Posterior vena cava (tissue), 2 donors: ENCODE measurements around the gene CCT6A. TPM values are rescaled to one million over a fixed set of nuclear protein-coding genes. Genes with fewer than 3 reads are reported as not detected.
"Not testable (repeated sequence)": the region's sequence is repeated elsewhere in the genome, so short reads cannot be mapped to it uniquely, and the experiment has no call there.

Experiments used
- DNase-seq: peaks from one replicate; pipeline ENCODE4 v3.0.0-alpha.2; 2020; ENCODE audit warnings: low spot score
- intact Hi-C, 2 donors: fragments of 100-400 bp; cut with DNase I; formaldehyde crosslinking; loops; one replicate each; pipeline versions ENCODE4 v1.14.1 to v1.14.2; 2022 to 2023
- long read RNA-seq, 2 donors: library from polyadenylated mRNA; unstranded; transcript quantifications; one replicate each; pipeline ENCODE4 v2.0.0, GENCODE V29; 2020 to 2021
- total RNA-seq, 2 donors: library from RNA; stranded (reverse); fragmentation: NEBNext Ultra II Directional; extraction: Animal tissue kit (Norgen Biotek cat#: 25700); gene quantifications; one replicate each; pipeline ENCODE4 v1.2.1, GENCODE V29; 2021
- donor health status: DM: yes; HTN: yes; CAD: no.
- donor health status: DM: yes; HTN: yes; CAD: no.

Gene CCT6A, protein sequence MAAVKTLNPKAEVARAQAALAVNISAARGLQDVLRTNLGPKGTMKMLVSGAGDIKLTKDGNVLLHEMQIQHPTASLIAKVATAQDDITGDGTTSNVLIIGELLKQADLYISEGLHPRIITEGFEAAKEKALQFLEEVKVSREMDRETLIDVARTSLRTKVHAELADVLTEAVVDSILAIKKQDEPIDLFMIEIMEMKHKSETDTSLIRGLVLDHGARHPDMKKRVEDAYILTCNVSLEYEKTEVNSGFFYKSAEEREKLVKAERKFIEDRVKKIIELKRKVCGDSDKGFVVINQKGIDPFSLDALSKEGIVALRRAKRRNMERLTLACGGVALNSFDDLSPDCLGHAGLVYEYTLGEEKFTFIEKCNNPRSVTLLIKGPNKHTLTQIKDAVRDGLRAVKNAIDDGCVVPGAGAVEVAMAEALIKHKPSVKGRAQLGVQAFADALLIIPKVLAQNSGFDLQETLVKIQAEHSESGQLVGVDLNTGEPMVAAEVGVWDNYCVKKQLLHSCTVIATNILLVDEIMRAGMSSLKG
- total RNA-seq: 10 to 100 TPM; 75.9 to 87.9 TPM
- long read RNA-seq, donor 1, transcript CCT6A-201 (14 exons, 2,719 nt): major isoform, 49 of 57 reads
- long read RNA-seq, donor 1, partial matches to known transcripts: 2 of 57 reads
- long read RNA-seq, donor 1, other reads (novel, unspliced or antisense): 3 of 57 reads
- long read RNA-seq, donor 2, transcript CCT6A-201 (14 exons, 2,719 nt): major isoform, 325 of 376 reads
- long read RNA-seq, donor 2, partial matches to known transcripts: 38 of 376 reads
- long read RNA-seq, donor 2, other reads (novel, unspliced or antisense): 9 of 376 reads

DNA sequence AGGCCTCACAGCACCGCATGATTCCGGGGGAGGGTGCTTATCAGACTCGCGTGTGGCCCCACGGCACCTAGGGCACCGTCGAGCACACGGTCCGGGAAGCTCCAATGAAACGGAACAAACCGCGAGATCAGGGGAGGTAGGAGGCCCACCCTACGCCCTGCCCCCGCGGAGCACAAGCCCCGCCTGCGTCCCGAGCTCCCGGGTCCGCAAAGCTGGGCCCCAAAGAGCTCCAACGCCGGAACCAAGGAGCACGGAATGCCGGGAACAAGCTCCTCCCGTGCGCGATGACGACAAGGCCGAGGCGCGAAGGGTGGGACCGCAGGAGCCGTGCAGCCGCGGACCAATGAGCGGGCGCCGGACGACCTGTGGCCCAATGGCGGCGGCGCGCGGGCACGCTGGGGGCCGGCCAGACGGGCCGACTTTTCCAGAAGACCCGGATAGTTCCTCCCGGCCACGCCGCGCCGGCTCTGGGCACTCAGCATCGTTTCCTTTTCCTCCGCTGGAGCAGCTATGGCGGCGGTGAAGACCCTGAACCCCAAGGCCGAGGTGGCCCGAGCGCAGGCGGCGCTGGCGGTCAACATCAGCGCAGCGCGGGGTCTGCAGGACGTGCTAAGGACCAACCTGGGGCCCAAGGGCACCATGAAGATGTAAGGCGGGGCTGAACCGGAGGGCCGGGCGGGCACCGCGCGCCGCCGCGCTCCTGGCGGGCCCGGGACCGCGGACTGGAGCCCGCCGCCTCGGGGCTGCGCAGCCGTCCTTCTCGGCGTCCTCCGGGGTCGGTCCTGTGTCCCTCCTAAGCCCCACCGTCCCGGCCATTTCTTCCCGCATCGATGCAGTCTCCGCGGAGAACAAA is at the start of gene CCT6A, which contains the start of gene PSPH:
Gene CCT6A (plus strand): TSS at position 427 of the 853 bp plus-strand sequence. CDS start 84 bp downstream, at position 511.
Gene PSPH (minus strand): TSS at position 106 of the 853 bp plus-strand sequence. CDS start 30,232 bp downstream, outside the sequence.
- intact Hi-C loops: no loop called here
- peak; percentile 99 for DNase-seq

DNA sequence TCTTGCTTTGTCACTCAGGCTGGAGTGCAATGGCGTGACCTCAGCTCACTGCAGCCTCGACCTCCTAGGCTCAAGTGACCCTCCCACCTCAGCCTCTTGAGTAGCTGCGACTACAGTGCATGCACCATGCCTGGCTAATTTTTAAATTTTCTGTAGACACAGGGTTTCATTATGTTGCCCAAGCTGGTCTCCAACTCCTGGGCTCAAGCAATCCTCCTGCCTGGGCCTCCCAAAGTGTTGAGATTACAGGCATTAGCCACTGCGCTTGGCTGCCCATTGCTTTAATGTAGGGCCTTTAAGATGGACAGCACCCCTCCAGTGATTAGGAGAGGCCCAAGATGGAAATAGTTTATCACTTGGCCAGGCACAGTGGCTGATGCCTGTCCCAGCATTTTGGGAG is 47.8 kb upstream of the CCT6A start:
- DNase-seq: no peak
- intact Hi-C loops: loop anchor here (5.0 kb wide), 2 partner anchors 69 to 74 kb away; no protein-coding TSS in a partner anchor

DNA sequence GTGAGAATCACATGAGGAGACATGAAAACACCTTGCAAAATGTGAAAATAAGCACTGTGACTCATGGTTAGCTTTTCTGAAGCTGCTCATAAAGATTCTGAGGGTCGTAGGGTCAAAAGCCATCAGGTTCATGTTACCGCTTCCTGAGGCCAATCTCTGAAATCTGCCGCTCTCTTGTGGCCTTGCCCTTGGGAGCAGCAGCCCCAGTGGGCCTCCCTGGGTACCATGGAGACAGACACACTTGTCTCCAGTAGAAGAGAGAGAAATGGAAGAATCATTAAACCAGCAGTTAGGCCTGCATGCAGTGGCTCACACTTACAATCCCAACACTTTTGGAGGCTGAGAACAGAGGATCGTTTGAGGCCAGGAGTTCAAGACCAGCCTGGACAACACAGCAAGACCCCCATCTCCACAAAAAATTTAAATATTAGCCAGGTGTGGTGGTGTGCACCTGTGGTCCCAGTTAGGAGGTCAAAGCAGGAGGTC is 44.4 kb upstream of the CCT6A start:
- intact Hi-C loops: no loop called here

GRCh38 chr7:56007891-56008290 is 43.7 kb upstream of the CCT6A start:
- intact Hi-C loops: no loop called here

More for the DNA sequence above, 44.4 kb upstream of the CCT6A start:
- peak; percentile 24 for DNase-seq

GRCh38 chr7:56009695-56010094 is 41.9 kb upstream of the CCT6A start:
- intact Hi-C loops: loop anchor here in 1 of 2 donors (2.0 kb wide), 1 partner anchor 55 kb away; the partner anchor contains the start of gene SUMF2
- DNase-seq: peak; percentile 15

More at GRCh38 chr7:56007891-56008290, 43.7 kb upstream of the CCT6A start:
- no peak for DNase-seq

- intact Hi-C loops, DNase-seq: not testable (repeated sequence)
Measured at GRCh38 chr7:56017015-56017414, 34.5 kb upstream of the CCT6A start.

DNA sequence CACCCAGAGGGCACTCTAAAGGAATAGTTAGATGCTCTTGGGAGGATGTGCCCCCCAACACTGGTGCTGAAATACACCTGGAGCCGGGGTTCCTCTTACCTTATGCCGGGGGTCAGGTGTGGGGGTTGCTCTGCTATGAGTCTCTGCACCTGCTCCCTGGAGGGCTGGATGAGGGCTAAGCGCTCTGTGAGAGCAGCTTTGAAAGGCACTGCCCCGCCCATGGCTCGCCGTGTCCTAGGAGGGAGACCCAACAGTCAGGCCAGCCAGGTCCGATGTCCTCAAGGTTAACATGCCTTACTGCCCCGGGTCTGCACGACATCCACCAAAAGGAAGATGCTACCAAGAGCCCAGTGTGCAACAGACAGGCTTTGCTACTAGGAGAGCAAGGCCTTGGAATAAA is 32.1 kb upstream of the CCT6A start:
- intact Hi-C loops: no loop called here
- no peak for DNase-seq

DNA sequence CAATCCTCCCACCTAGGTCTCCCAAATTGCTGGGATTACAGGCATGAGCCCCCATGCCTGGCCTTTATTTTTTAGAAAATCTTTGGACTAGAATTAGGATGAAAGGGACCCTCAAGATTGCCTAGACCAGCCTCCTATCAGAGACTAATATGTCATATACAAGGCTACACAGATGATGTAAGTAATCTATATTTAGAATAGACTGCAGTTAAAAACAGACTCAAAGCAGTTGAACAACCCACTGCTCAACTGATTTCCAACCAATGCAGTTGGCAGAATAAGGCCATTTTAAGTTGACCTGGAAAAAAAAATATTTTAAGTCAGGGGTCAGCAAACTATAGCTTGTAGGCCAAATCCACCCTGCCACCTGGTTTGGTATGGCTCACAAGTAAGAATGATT is 28.1 kb upstream of the CCT6A start:
- intact Hi-C loops: no loop called here
- DNase-seq: no peak

GRCh38 chr7:56026538-56026937 is 25.0 kb upstream of the CCT6A start:
- intact Hi-C loops: no loop called here
- DNase-seq: no peak

GRCh38 chr7:56028942-56029630 is 22.5 kb upstream of the CCT6A start:
- no peak for DNase-seq
- intact Hi-C loops: no loop called here

GRCh38 chr7:56030340-56030739 is 21.2 kb upstream of the CCT6A start:
- DNase-seq: peak; percentile 45
- intact Hi-C loops: no loop called here

DNA sequence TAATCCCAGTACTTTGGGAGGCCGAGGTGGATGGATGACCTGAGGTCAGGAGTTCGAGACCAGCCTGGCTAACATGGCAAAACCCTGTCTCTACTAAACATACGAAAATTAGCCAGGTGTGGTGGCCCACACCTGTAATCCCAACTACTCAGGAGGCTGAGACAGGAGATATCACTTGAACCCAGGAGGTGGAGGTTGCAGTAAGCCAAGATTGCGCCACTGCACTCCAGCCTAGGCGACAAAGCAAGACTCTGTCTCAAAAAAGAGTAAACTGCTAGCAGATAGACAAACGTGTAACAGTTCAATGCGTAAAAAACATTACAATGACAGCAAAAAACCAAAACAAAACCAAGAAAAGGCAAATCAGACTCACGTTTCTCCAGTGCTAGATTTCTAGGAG is 20.0 kb upstream of the CCT6A start:
- intact Hi-C loops: not testable (repeated sequence)
- peak; percentile 5 for DNase-seq

GRCh38 chr7:56032578-56032977 is 19.0 kb upstream of the CCT6A start:
- intact Hi-C loops: not testable (repeated sequence)
- DNase-seq: peak; percentile 6

DNA sequence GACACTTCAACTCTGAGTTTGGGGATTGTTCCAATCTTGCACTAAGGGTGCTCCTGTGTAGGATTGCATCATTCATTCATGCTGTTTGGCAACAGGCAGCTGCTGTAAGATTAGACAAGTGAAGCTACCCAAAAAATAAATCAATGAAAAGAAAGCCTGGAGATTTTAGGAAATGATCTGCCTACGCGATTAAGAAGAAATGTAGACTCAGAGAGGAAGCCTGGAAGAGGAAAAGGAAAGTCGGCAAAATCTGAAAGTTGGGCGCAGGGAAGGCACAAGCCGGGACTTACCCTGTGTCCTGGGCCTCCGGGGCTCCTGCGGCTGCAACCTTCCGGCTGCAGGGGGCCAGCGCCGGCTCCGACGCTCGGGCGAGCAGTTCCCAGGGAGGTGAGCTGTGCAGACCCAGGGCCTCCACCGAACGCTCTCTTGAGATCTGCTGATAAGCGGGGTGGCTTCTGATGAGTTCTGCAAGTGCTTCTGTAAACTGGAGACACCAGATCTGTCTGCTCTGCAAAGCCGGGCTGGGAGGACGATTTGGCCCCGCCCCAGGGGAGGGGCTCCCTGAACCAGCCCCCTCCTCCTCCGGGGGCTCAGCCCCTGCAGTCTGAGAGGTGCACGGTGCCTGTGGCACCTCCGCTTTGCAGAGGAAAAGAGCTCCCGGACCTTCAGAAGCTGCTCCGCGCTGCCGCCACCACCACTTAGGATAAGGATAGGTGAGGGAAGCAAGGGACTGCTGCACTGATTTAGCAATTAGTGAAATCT is 17.7 kb upstream of the CCT6A start:
- DNase-seq: peak; percentile 83
- intact Hi-C loops: no loop called here

- intact Hi-C loops: loop anchor here in 1 of 2 donors (5.0 kb wide), 1 partner anchor 1123 kb away; no protein-coding TSS in a partner anchor
- no peak for DNase-seq
Measured at GRCh38 chr7:56040730-56041129, 10.8 kb upstream of the CCT6A start.

DNA sequence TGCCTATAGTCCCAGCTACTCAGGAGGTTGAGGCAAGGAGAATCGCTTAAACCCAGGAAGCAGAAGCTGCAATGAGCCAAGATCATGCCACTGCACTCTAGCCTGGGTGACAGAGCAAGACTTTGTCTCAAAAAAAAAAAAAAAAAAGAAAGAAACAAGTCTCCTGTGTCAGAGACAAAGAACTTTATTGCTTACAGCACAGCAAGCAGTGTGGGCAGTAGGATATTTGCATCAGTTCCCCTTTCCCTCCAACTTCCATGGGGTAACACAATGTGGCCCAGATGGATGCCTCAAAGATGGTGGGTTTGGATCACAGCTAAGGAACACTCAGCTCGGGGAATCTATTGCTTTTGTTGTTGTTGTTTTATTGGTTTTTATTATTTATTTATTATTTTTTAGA is 5.8 kb upstream of the CCT6A start:
- DNase-seq: peak; percentile 29
- intact Hi-C loops: not testable (repeated sequence)

DNA sequence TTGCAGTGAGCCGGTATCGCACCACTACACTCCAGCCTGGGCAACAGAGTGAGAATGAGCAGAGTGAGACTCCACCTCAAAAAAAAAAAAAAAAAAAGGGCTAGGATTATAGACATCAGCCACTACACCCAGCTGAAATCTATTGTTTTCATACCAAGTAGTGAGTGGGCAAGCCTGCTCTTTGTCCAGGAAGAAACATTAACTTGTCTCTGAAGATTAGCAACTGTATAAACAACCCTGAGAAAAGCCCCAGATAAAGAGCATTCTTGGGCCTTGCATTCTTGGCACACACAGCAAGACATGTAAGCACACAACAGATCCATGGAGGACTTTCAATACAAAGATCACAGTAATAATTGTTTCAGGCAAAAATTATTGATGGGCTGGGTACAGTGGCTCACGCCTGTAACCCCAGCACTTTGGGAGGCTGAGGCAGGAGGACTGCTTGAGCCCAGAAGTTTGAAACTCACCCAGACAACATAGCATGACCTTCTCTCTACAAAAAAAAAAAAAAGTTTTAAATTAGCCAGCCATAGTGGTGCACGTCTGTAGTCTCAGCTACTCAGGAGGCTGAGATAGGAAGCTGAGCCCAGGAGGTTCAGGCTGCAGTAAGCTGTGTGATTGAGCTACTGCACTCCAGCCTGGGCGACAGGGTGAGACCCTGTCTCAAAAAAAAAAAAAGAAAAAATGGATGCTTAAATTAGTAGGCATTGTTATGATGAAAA is 4.7 kb upstream of the CCT6A start:
- DNase-seq: peak; percentile 6
- intact Hi-C loops: no loop called here
